ENCODE results near the gene SREBF1.
"Not testable (repeated sequence)": the region's sequence is repeated elsewhere in the genome, so short reads cannot be mapped to it uniquely, and the experiment has no call there.

The SREBF1 gene

DNA sequence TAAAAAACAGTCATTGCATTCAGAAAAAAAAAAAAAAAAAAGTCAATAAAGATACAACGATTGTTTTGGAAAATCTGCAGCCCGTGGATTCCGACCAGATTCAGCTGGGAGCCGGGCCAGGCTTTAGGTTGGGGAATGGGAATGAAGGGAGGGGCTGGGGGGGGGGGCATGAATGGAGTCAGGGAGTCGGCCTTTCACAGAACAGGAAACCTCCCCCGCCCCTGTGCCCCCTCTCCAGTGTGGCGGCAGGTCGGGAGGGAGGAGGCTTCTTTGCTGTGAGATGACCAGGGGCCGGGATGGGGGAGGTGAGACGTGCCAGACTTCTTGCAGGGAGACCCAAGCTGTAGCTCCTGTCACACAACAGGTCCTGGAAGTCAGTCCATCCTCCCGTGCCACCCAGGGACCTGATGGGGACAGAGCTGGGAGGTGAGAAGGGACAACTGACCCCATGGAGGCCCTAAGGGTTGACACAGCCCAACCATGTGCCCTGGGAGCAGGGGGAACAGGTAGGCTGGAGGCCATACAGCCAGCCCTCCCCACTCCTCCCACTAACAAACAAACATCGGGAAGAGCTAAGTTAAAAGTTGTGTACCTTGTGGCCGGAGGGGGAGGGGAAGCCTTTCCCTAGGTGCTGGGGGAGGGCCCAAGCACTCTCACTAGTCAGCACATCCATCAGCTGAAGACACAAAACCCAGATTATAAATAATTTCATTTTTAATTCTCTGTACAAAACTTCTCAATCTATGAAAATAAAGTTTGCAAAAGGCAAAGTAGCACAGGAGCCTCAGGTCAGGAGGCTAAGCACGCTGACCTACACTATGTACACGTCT is 25.2 kb downstream of the SREBF1 start:
- TF ChIP-seq POLR2A (IDR thresholded peaks at IDR 0.05; ENCODE audit: low read length) (no peak), GATA1 (IDR thresholded peaks at IDR 0.05; ENCODE audit: low read depth, low read length) (no peak)
- DNase-seq: no peak

DNA sequence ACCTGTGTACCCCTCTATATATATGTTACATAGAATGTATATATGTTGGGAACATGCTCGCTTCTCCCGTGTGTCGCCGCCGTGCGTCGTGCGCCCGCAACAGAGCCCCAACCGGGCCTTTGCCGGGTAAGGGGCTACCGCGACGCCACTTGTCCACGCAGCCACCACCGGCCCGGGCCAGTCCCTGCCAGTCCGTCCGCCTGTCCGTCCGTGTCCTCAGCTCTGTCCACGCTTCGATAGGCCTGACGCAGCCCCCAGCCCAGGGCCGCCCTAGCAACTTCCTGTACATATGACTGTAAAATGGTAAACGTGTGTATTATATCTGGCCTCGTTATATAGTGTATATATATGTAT is 25.9 kb downstream of the SREBF1 start:
- DNase-seq: no peak
- no peak for TF ChIP-seq GATA1 (IDR thresholded peaks at IDR 0.05; ENCODE audit: low read depth, low read length)
- peak; percentile 4 for TF ChIP-seq POLR2A (IDR thresholded peaks at IDR 0.05; ENCODE audit: low read length)

GRCh38 chr17:17810084-17810894 is 26.5 kb downstream of the SREBF1 start:
- TF ChIP-seq POLR2A (IDR thresholded peaks at IDR 0.05; ENCODE audit: low read length) (peak; percentile 39), GATA1 (IDR thresholded peaks at IDR 0.05; ENCODE audit: low read depth, low read length) (no peak)
- DNase-seq: no peak

DNA sequence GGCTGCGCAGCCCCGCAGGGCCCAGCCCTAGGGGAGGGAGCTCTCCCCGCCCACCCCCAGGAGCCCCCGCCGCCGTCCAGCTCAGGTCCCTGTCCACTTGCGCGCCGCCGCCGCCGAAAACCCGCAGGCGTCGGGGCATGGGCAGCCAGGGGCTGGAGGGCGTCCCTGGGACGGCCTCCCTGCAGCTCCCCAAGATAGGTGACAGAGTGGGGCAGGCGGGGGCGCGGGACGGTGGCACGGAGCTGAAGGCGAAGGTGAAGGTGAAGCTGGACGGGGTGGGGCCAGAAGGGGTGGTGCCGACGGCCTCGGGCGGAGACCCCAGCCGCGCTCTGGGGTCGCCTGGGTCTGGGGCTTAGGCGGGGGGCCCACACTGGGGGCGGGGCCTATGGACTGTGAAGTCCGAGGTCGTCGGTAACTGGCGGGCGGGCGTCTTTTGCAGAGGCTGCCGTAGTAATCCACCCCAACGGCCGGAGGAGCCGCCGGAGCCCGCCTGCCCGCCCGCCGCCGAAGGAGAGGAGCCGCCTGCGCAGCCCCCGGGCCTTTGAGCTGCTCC is 27.2 kb downstream of the SREBF1 start:
- DNase-seq: no peak
- no peak for TF ChIP-seq POLR2A (IDR thresholded peaks at IDR 0.05; ENCODE audit: low read length)

GRCh38 chr17:17808706-17809432 is 27.9 kb downstream of the SREBF1 start:
- DNase-seq: peak in 1 of 2 experiments; percentile 33
- TF ChIP-seq GATA1 (IDR thresholded peaks at IDR 0.05; ENCODE audit: low read depth, low read length) (no peak), POLR2A (IDR thresholded peaks at IDR 0.05; ENCODE audit: low read length) (no peak)

DNA sequence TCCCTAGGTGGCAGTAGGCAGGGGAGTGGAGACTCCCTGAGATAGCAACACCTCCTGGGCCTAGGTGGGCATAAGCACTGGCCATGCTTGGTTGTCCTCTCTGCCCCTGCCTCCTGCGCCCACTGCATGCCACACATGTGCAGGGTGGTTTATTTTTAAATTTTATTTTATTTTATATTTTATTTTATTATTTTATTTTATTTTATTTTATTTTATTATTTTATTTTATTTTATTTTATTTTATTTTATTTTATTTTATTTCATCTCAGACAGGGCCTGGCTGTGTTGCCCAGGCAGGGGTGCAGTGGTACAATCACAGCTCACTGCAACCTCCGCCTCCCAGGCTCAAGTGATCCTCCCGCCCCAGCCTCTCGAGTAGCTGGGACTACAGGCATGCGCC is 28.6 kb downstream of the SREBF1 start:
- DNase-seq: not testable (repeated sequence)

DNA sequence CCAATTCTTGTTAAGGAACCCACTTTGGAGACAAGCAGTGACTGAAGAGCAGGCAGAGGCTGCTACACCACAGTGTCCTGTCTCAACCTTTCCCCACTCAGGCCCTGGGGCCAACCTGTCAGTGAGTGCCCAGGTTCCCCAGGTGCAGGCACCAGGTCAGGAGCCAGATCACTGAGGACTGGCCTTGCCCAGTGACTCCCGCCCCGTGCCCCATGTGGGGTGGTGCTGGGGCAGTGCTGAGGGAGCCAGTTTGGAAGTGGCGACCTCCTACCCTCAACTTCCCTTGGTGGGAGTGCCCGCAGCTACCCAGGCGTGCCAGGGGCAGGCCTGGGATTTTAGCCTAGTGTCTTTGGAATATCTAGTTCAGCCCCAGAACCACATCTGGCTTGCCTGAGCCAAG is 29.3 kb downstream of the SREBF1 start:
- no peak for DNase-seq
- TF ChIP-seq GATA1 (IDR thresholded peaks at IDR 0.05; ENCODE audit: low read depth, low read length): no peak
- TF ChIP-seq POLR2A (IDR thresholded peaks at IDR 0.05; ENCODE audit: low read length): no peak

GRCh38 chr17:17806611-17807274 is 30.0 kb downstream of the SREBF1 start:
- no peak for DNase-seq
- TF ChIP-seq POLR2A (IDR thresholded peaks at IDR 0.05; ENCODE audit: low read length) (no peak), GATA1 (IDR thresholded peaks at IDR 0.05; ENCODE audit: low read depth, low read length) (no peak)

DNA sequence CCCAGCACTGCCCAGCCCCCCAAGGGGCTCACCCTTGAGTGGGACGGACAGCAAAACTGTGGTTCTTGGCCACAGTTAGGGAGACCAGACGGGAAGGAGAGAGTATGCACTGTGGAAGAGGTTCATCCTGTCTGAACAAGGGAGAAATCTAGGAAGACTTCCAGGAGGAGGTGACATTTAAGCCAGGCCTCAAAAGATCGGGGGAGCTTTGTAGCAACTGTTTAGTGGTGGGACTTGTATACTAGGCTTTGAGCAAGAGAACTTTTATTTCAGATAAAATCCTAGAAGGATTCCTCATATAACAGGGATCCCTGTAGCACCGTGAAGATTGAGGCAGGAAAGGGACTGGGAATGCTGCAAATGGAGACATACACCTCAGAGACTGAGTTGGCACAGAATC is 30.8 kb downstream of the SREBF1 start:
- no peak for DNase-seq
- TF ChIP-seq GATA1 (IDR thresholded peaks at IDR 0.05; ENCODE audit: low read depth, low read length) (no peak), POLR2A (IDR thresholded peaks at IDR 0.05; ENCODE audit: low read length) (no peak)

- no peak for TF ChIP-seq POLR2A (IDR thresholded peaks at IDR 0.05; ENCODE audit: low read length)
Observed at GRCh38 chr17:17805575-17805974, 31.2 kb downstream of the SREBF1 start.

GRCh38 chr17:17804007-17804406 is 32.8 kb downstream of the SREBF1 start:
- no peak for TF ChIP-seq POLR2A (IDR thresholded peaks at IDR 0.05; ENCODE audit: low read length)
- TF ChIP-seq GATA1 (IDR thresholded peaks at IDR 0.05; ENCODE audit: low read depth, low read length): no peak
- DNase-seq: no peak

More at GRCh38 chr17:17805575-17805974, 31.2 kb downstream of the SREBF1 start:
- no peak for DNase-seq

GRCh38 chr17:17801800-17802481 is 34.8 kb downstream of the SREBF1 start:
- TF ChIP-seq POLR2A (IDR thresholded peaks at IDR 0.05; ENCODE audit: low read length): no peak
- no peak for DNase-seq

GRCh38 chr17:17800504-17801021 is 36.2 kb downstream of the SREBF1 start:
- no peak for DNase-seq
- no peak for TF ChIP-seq POLR2A (IDR thresholded peaks at IDR 0.05; ENCODE audit: low read length)
- no peak for TF ChIP-seq GATA1 (IDR thresholded peaks at IDR 0.05; ENCODE audit: low read depth, low read length)

All from erythroblast (primary cell).